GM10248 (cell line): Measurements from ENCODE around the gene SMAD3.

Source experiments
- CTCF ChIA-PET: fragments of 300-600 bp; sonication (Branson Sonifier 250); formaldehyde crosslinking; extraction: SDS; loops from one replicate; lab custom pipeline; 2021; ENCODE audit warnings: antibody characterized with exemption; lab: Yijun Ruan, JAX
- POLR2A ChIA-PET: fragments of 350-650 bp; sonication (Branson Sonifier 250); formaldehyde crosslinking; extraction: SDS; loops from one replicate; lab custom pipeline; 2020; ENCODE audit warnings: antibody characterized with exemption; lab: Yijun Ruan, JAX
- DNase-seq: peaks from one replicate; pipeline ENCODE4 v3.0.0; 2012; ENCODE audit errors: extremely low spot score
- TF ChIP-seq, protein P1 (sequence below): IDR thresholded peaks from 2 replicates; pipeline ENCODE4 v1.5.1; 2012; ENCODE audit warnings: mild to moderate bottlenecking, low read depth; ENCODE audit errors: extremely low read depth, missing control alignments, control extremely low read depth

The SMAD3 gene

DNA sequence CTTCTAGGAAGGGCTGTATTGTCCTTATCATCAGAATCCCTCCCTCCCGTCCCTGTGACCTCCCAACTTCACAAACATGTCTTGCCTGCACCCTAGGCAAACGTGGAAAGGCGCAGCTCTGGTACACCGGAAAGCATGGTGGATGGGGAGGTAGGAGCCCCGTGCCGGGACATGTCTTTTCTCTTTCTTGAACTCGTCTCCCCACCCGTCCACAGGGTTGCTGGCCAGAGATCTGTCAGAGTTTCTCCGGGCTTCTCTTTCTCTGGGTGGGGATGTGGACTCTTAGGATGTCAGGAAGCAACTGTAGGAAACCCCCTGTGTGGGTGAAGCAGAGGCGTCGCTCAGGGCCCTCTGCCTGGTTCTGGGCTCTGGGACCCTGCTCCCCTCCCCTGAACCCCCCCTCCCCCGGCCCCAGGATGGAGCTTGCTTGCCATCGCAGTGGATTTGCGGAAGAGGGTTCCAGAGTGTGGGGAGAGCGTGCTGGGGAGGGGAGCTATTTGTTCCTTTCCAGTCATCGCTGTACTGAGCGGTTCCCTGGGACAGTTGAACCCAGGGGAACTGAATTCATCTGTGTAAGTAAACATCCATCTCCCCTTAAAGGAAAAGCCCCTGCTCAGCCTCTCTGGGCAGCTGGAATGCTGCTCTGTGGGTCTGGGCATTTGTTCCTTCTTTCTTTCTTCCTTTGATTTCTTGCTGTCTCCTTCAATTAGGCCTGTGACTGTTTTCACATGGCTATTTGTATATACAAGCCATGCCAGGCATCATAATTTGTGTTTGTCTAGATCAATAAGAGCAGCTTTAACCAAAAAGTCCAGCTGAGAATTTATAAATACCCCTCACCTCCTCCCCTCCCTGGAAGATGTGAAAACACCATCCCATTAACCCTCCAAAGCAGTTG, 72.8 kb downstream of the SMAD3 start:
- ChIA-PET CTCF (interaction anchor here (1.1 to 2.0 kb wide), 4 partner anchors 14 to 57 kb away, joined by 3 to 5 read pairs (median 4); no protein-coding TSS in a partner anchor), POLR2A (no interaction called here)
- DNase-seq = no peak

DNA sequence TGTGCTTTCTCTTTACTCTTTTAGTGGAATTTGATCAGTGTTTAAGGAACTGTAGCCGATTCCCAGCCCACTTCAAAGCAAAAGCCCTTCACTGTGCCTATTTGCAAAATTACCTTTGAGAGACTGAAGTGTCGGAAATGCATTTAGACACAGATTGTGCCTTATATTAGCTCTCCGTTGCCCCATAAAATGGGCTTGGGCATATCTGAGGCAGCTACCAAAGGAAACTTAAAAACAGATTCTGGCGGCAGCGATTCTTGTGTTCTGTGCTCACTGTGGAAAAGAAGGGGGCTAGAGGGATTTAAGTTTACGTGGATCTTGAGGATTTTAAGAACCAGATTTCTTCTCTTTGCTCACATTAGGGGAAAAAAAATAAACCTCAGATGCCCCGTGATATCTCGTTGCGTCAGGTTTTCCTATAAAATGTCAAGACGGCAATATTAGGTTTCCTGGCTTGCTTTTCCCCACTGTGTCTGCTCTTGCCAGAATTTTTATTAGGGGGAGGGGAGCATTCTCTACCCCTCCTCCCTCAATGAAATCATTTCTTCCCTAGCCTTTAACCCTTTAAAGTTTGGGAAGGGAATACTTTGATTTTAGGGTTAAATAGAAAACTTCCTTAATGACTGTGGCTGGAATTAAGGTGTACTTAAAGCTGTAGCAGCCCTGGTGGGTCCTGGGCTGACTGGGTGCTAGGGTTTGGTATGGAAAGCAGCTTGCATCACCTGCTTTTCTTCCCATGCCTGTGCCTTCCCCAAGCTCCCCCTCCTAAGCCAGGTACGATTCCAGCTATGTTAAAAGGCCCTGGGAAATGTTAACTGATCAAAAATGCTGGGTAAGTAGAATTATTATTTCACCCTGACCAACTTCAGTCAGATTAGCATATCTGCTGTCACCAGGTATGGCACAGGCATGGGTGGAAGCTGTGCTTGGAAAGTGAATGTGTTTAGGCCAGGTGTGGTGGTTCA, 73.8 kb downstream of the SMAD3 start:
- CTCF ChIA-PET = interaction anchor here (1.1 to 2.0 kb wide), 4 partner anchors 15 to 58 kb away, joined by 3 to 5 read pairs (median 3); no protein-coding TSS in a partner anchor
- DNase-seq = no peak
- TF ChIP-seq, protein P1, sequence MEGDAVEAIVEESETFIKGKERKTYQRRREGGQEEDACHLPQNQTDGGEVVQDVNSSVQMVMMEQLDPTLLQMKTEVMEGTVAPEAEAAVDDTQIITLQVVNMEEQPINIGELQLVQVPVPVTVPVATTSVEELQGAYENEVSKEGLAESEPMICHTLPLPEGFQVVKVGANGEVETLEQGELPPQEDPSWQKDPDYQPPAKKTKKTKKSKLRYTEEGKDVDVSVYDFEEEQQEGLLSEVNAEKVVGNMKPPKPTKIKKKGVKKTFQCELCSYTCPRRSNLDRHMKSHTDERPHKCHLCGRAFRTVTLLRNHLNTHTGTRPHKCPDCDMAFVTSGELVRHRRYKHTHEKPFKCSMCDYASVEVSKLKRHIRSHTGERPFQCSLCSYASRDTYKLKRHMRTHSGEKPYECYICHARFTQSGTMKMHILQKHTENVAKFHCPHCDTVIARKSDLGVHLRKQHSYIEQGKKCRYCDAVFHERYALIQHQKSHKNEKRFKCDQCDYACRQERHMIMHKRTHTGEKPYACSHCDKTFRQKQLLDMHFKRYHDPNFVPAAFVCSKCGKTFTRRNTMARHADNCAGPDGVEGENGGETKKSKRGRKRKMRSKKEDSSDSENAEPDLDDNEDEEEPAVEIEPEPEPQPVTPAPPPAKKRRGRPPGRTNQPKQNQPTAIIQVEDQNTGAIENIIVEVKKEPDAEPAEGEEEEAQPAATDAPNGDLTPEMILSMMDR = no peak
- POLR2A ChIA-PET = interaction anchor here (1.1 kb wide), 1 partner anchor 8 kb away, joined by 3 read pairs; no protein-coding TSS in a partner anchor

More for the DNA sequence above, 72.8 kb downstream of the SMAD3 start:
- TF ChIP-seq, protein P1 = no peak

DNA sequence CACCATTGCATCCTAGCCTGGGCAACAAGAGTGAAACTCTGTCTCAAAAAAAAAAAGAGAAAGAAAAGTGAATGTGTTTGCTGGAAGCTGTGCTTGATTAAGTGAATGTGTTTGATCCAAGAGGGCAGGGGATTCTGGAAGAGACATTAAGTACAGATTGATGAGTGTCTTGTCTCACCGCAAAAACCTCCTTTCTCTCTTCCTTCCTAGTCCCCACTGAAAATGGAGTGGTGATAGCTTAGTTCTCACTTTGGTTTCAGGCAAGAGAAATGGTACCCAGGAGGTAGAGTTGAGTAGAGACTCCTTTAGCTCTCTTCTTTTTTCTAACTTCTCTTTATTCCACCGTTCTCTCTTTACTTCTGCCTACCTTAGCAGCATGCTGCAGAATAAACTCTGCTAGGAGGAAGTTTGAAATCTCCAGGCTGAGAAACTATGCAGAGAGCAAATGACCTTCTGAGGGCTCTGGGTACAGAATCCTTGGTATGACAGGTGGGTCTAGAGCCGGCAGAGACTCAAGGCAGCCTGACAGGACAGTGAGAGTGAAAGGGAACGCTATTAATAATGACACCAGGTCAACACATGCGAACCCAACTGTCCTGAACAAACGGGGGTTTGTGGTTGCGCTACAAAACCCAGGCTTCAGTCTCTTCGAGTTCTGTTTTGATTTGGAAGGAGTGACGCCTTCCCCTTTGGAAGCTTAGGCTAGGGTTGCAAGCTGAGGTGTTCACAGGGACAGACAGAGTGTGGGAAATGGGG, 74.9 kb downstream of the SMAD3 start:
- ChIA-PET POLR2A (interaction anchor here (0.6 to 1.1 kb wide), 3 partner anchors 9 to 39 kb away, joined by 3 read pairs; no protein-coding TSS in a partner anchor), CTCF (interaction anchor here (1.0 to 1.3 kb wide), 5 partner anchors 8 to 59 kb away, joined by 3 read pairs; no protein-coding TSS in a partner anchor)
- TF ChIP-seq, protein P1 = no peak
- DNase-seq = peak; percentile 55

DNA sequence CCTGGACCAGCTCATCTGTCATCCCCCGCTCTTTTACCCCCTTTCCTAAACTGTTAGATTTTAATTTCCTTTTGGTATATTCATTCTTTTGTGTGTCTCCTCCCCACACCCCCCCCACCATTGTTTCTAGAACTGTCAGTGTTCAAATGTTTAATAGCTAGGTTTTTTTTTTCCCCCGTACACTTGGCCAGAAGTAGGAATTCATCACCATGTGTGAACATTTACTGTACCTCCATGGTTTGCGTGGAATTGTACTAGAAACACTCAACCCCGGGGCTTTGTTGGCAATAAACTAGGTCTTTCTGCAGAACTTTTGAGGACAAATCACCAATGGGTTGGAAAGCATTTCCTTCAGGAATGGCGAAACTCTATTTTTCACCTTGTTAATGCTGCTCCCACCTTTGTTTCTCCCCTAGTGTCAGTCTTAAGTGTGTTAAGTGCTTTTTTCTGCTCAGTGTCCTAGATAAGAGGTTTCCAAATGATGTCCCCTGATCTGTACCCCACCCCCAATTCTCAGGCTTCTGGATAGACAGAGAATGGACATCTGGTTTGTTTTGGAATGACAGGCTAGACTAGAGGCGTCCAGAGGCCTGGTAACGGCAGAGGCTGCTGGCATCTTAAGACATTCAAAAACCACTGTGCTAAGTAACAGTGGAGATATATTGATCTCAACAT, 76.8 kb downstream of the SMAD3 start:
- POLR2A ChIA-PET = no interaction called here
- TF ChIP-seq, protein P1 = no peak
- CTCF ChIA-PET = interaction anchor here (0.9 to 2.6 kb wide), 5 partner anchors 8 to 61 kb away, joined by 3 to 7 read pairs (median 4); no protein-coding TSS in a partner anchor
- DNase-seq = no peak

DNA sequence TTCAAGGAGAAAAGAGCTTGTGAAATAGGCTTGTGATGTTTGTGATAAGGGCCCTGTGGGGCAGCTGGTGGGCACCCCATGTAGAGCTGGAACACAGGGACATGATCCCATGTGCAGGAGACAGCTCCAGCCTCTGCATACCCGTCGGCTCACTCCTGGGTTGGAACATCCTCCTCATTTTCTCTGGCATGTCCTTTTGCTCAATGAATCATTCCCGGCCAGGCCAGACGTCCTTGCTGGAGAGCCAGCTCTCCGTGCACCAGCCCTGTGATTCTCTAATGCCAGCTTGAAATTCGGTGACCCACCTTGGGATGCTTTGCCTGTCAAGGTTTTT, 77.3 kb downstream of the SMAD3 start:
- TF ChIP-seq, protein P1 = no peak
- DNase-seq = no peak
- ChIA-PET CTCF (interaction anchor here (1.0 to 2.6 kb wide), 3 partner anchors 9 to 62 kb away, joined by 4 to 7 read pairs (median 4); no protein-coding TSS in a partner anchor), POLR2A (no interaction called here)
